ENCODE measurements around the gene ADAMTSL1. TPM values are rescaled to one million over a fixed set of nuclear protein-coding genes. Genes with fewer than 3 reads are reported as not detected.

The ADAMTSL1 gene
- total and polyA plus RNA-seq, 4 donors, result 0.31 to 3.4 (median 1.9) TPM

GRCh38 chr9:18588002-18588401 lies 114.0 kb downstream of the ADAMTSL1 start:
- TF ChIP-seq YY1 (IDR thresholded peaks at IDR 0.05) (no peak), MAX (IDR thresholded peaks at IDR 0.05) (no peak), SP1 (IDR thresholded peaks at IDR 0.05) (no peak), FOXA1 (IDR thresholded peaks at IDR 0.05) (no peak), HNF4A (conservative IDR thresholded peaks at IDR 0.05) (no peak), JUND (IDR thresholded peaks at IDR 0.05) (no peak), HNF4G (IDR thresholded peaks at IDR 0.05) (no peak)
- TF ChIP-seq, protein P1, sequence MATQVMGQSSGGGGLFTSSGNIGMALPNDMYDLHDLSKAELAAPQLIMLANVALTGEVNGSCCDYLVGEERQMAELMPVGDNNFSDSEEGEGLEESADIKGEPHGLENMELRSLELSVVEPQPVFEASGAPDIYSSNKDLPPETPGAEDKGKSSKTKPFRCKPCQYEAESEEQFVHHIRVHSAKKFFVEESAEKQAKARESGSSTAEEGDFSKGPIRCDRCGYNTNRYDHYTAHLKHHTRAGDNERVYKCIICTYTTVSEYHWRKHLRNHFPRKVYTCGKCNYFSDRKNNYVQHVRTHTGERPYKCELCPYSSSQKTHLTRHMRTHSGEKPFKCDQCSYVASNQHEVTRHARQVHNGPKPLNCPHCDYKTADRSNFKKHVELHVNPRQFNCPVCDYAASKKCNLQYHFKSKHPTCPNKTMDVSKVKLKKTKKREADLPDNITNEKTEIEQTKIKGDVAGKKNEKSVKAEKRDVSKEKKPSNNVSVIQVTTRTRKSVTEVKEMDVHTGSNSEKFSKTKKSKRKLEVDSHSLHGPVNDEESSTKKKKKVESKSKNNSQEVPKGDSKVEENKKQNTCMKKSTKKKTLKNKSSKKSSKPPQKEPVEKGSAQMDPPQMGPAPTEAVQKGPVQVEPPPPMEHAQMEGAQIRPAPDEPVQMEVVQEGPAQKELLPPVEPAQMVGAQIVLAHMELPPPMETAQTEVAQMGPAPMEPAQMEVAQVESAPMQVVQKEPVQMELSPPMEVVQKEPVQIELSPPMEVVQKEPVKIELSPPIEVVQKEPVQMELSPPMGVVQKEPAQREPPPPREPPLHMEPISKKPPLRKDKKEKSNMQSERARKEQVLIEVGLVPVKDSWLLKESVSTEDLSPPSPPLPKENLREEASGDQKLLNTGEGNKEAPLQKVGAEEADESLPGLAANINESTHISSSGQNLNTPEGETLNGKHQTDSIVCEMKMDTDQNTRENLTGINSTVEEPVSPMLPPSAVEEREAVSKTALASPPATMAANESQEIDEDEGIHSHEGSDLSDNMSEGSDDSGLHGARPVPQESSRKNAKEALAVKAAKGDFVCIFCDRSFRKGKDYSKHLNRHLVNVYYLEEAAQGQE (IDR thresholded peaks at IDR 0.05), result no peak
- TF ChIP-seq, protein P2, sequence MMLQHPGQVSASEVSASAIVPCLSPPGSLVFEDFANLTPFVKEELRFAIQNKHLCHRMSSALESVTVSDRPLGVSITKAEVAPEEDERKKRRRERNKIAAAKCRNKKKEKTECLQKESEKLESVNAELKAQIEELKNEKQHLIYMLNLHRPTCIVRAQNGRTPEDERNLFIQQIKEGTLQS (IDR thresholded peaks at IDR 0.05), result no peak
- TF ChIP-seq, protein P3, sequence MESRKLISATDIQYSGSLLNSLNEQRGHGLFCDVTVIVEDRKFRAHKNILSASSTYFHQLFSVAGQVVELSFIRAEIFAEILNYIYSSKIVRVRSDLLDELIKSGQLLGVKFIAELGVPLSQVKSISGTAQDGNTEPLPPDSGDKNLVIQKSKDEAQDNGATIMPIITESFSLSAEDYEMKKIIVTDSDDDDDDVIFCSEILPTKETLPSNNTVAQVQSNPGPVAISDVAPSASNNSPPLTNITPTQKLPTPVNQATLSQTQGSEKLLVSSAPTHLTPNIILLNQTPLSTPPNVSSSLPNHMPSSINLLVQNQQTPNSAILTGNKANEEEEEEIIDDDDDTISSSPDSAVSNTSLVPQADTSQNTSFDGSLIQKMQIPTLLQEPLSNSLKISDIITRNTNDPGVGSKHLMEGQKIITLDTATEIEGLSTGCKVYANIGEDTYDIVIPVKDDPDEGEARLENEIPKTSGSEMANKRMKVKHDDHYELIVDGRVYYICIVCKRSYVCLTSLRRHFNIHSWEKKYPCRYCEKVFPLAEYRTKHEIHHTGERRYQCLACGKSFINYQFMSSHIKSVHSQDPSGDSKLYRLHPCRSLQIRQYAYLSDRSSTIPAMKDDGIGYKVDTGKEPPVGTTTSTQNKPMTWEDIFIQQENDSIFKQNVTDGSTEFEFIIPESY (IDR thresholded peaks at IDR 0.05), result no peak
- 91% methylated on average over 2 of the region's 2 CpGs for WGBS
- no peak for DNase-seq (ENCODE audit: low spot score)
- H3K4me3 ChIP-seq (ENCODE audit: low read depth in 1 of 3, low read length in 3 of 3), result no peak overlapping the region
- H3K9me3 ChIP-seq (ENCODE audit: control insufficient read depth in 4 of 4, low read length in 3 of 4), result peaks cover 0 to 4% (median 1%) of the 10 kb centered on the region in 4 donors
- no peak overlapping the region for H3K27ac ChIP-seq (ENCODE audit: low read depth in 1 of 2, low read length in 2 of 2)
- H3K9ac ChIP-seq (ENCODE audit: low read depth in 1 of 2, low read length in 2 of 2), result no peak overlapping the region
- no peaks in the 10 kb centered on the region for H3K27me3 ChIP-seq (ENCODE audit: control insufficient read depth in 4 of 4, insufficient read depth in 4 of 4, low read length in 3 of 4)
- no peaks in the 10 kb centered on the region for H3K36me3 ChIP-seq (ENCODE audit: control insufficient read depth in 4 of 4, insufficient read depth in 3 of 4, low read depth in 1 of 4, low read length in 3 of 4)
- H3K4me1 ChIP-seq (ENCODE audit: control insufficient read depth in 4 of 4, insufficient read depth in 4 of 4, low read length in 3 of 4), result no peaks in the 10 kb centered on the region

GRCh38 chr9:18591261-18591660 lies 117.3 kb downstream of the ADAMTSL1 start:
- no peak overlapping the region for H3K4me3 ChIP-seq (ENCODE audit: low read depth in 1 of 3, low read length in 3 of 3)
- 95% methylated on average over 2 of the region's 2 CpGs for WGBS
- peaks cover 0 to 4% (median 2%) of the 10 kb centered on the region in 4 donors for H3K9me3 ChIP-seq (ENCODE audit: control insufficient read depth in 4 of 4, low read length in 3 of 4)
- no peak for DNase-seq (ENCODE audit: low spot score)
- no peak overlapping the region for H3K27ac ChIP-seq (ENCODE audit: low read depth in 1 of 2, low read length in 2 of 2)
- no peaks in the 10 kb centered on the region for H3K36me3 ChIP-seq (ENCODE audit: control insufficient read depth in 4 of 4, insufficient read depth in 3 of 4, low read depth in 1 of 4, low read length in 3 of 4)
- H3K9ac ChIP-seq (ENCODE audit: low read depth in 1 of 2, low read length in 2 of 2), result no peak overlapping the region
- no peaks in the 10 kb centered on the region for H3K4me1 ChIP-seq (ENCODE audit: control insufficient read depth in 4 of 4, insufficient read depth in 4 of 4, low read length in 3 of 4)
- no peaks in the 10 kb centered on the region for H3K27me3 ChIP-seq (ENCODE audit: control insufficient read depth in 4 of 4, insufficient read depth in 4 of 4, low read length in 3 of 4)
- TF ChIP-seq FOXA1 (IDR thresholded peaks at IDR 0.05) (no peak), GABPA (IDR thresholded peaks at IDR 0.05 in 1 of 2, conservative IDR thresholded peaks at IDR 0.05 in 1 of 2) (no peak), MAX (IDR thresholded peaks at IDR 0.05) (no peak), RXRA (IDR thresholded peaks at IDR 0.05) (no peak), HNF4A (conservative IDR thresholded peaks at IDR 0.05) (no peak), FOXA2 (IDR thresholded peaks at IDR 0.05) (no peak), CTCF (IDR thresholded peaks at IDR 0.05; ENCODE audit: low read depth, low read length, missing input control) (no peak), RAD21 (IDR thresholded peaks at IDR 0.05) (no peak), NR2F2 (IDR thresholded peaks at IDR 0.05) (no peak), SP1 (IDR thresholded peaks at IDR 0.05) (no peak), JUND (IDR thresholded peaks at IDR 0.05) (no peak), YY1 (IDR thresholded peaks at IDR 0.05) (no peak), HNF4G (IDR thresholded peaks at IDR 0.05) (no peak), EGR1 (IDR thresholded peaks at IDR 0.05; ENCODE audit: low read depth in 2 of 2) (no peak)
- TF ChIP-seq, protein P2 (IDR thresholded peaks at IDR 0.05), result no peak
- TF ChIP-seq, protein P3 (IDR thresholded peaks at IDR 0.05), result no peak
- TF ChIP-seq, protein P1 (IDR thresholded peaks at IDR 0.05), result no peak
